ENCODE data around the gene MYO1G. TPM values are rescaled to one million over a fixed set of nuclear protein-coding genes. Genes with fewer than 3 reads are reported as not detected.
A peak's percentile ranks its signal among the peaks of the same experiment; 100 is the strongest.

MYO1G gene
- total and polyA plus RNA-seq, 2 donors from 2014 or later, result 0.60 to 14.3 TPM

DNA sequence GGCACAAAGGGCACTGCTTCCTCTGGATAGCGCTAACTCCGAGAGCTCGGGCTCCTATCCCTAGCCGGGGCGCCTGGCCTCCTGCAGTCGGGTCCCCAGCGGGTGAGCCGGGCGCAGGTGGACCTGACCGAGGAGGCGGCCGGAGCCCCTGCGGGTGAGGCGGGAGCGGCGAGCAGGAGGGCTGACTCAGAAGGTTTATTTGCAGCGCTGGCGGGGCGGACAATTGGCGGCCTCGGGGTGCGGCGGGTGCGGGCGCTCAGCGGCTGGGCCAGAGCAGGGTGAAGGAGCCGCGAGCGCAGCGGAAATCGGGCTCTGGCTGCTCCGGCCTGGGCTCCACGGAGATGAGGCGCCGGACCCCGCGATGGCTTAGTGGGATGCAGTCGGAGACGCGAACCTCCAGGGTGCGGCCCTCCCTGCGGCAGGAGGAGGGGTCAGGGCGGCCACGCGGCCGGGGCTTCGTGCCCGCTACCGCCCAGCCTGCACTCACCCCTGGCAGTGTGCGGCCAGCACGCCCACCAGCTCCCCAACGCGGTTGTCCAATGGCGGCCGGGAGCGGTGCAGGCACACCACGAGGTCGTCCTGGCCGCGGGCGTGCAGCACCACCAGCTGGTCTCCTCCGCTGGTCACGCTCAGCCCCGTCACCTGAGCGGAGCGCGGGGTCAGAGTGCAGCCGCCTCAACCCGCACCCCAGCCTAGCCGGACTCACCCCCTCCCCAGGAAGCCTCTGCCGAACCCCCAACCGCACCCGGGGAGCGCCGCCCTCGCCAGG lies 16.1 kb downstream of the MYO1G start:
- H3K27ac ChIP-seq (ENCODE audit: low read depth in 2 of 2, low read length in 2 of 2), result no peak overlapping the region
- H3K4me3 ChIP-seq (ENCODE audit: low read length in 3 of 3), result peak overlapping the region in 1 of 3 donors; percentile 25
- DNase-seq, result peak in 4 of 5 donors; percentile 64 to 80 (median 75)
- no peaks in the 10 kb centered on the region for H3K36me3 ChIP-seq (ENCODE audit: control insufficient read depth in 2 of 3, insufficient read depth in 3 of 3, low read length in 3 of 3)
- no peaks in the 10 kb centered on the region for H3K9me3 ChIP-seq (ENCODE audit: control insufficient read depth in 2 of 3, insufficient read depth in 1 of 3, low read length in 3 of 3)
- H3K4me1 ChIP-seq (ENCODE audit: control insufficient read depth in 2 of 3, insufficient read depth in 2 of 3, low read depth in 1 of 3, low read length in 3 of 3), result peaks cover 0 to 4% (median 0%) of the 10 kb centered on the region in 3 donors
- no peaks in the 10 kb centered on the region for H3K27me3 ChIP-seq (ENCODE audit: control insufficient read depth, insufficient read depth, low read length)
- TF ChIP-seq, protein P1, sequence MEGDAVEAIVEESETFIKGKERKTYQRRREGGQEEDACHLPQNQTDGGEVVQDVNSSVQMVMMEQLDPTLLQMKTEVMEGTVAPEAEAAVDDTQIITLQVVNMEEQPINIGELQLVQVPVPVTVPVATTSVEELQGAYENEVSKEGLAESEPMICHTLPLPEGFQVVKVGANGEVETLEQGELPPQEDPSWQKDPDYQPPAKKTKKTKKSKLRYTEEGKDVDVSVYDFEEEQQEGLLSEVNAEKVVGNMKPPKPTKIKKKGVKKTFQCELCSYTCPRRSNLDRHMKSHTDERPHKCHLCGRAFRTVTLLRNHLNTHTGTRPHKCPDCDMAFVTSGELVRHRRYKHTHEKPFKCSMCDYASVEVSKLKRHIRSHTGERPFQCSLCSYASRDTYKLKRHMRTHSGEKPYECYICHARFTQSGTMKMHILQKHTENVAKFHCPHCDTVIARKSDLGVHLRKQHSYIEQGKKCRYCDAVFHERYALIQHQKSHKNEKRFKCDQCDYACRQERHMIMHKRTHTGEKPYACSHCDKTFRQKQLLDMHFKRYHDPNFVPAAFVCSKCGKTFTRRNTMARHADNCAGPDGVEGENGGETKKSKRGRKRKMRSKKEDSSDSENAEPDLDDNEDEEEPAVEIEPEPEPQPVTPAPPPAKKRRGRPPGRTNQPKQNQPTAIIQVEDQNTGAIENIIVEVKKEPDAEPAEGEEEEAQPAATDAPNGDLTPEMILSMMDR (IDR thresholded peaks at IDR 0.05; ENCODE audit: borderline replicate concordance, extremely low read depth, insufficient read depth), result peak; percentile 15
- intact Hi-C loops (cut with DNase I), result no loop called here
- no peak overlapping the region for H3K9ac ChIP-seq (ENCODE audit: low read length in 3 of 3)
- no peak for FAIRE-seq

DNA sequence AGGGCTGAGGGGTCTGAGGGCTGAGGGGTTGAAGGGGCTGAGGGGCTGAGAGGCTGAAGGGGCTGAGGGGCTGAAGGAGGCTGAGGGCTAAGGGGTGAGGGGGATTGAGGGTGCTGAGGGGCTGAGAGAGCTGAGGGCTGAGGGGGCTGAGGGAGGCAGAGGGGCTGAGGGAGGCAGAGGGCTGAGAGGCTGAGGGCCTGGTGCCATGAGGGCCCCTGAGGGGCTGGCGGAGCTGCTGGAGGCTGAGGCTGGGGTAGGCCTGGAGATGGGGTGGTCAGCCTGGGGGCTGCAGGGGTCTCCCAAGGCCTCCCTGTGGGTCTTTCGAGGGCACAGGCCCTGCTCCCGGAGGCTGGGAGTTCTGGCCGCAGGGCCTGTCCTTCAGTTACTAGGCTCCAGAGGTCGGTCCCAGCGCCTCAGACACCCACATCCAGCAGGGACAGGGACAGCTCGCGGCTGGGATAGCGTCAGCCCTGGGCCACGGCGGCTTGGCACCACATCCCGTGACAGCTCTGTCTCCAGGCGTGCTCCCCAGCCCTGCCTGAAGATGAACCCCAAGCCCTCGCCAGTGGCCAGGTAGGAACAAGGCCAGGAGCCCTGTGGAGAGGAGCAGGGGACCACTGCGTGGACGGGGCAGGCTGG lies 16.9 kb downstream of the MYO1G start:
- no peaks in the 10 kb centered on the region for H3K36me3 ChIP-seq (ENCODE audit: control insufficient read depth in 2 of 3, insufficient read depth in 3 of 3, low read length in 3 of 3)
- intact Hi-C loops (cut with DNase I), result no loop called here
- FAIRE-seq, result no peak
- no peak overlapping the region for H3K27ac ChIP-seq (ENCODE audit: low read depth in 2 of 2, low read length in 2 of 2)
- DNase-seq, result no peak
- TF ChIP-seq, protein P1 (IDR thresholded peaks at IDR 0.05; ENCODE audit: borderline replicate concordance, extremely low read depth, insufficient read depth), result no peak
- H3K9ac ChIP-seq (ENCODE audit: low read length in 3 of 3), result no peak overlapping the region
- H3K27me3 ChIP-seq (ENCODE audit: control insufficient read depth, insufficient read depth, low read length), result no peaks in the 10 kb centered on the region
- peak overlapping the region in 1 of 3 donors; percentile 25 for H3K4me3 ChIP-seq (ENCODE audit: low read length in 3 of 3)
- H3K9me3 ChIP-seq (ENCODE audit: control insufficient read depth in 2 of 3, insufficient read depth in 1 of 3, low read length in 3 of 3), result no peaks in the 10 kb centered on the region
- H3K4me1 ChIP-seq (ENCODE audit: control insufficient read depth in 2 of 3, insufficient read depth in 2 of 3, low read depth in 1 of 3, low read length in 3 of 3), result peaks cover 0 to 4% (median 0%) of the 10 kb centered on the region in 3 donors

DNA sequence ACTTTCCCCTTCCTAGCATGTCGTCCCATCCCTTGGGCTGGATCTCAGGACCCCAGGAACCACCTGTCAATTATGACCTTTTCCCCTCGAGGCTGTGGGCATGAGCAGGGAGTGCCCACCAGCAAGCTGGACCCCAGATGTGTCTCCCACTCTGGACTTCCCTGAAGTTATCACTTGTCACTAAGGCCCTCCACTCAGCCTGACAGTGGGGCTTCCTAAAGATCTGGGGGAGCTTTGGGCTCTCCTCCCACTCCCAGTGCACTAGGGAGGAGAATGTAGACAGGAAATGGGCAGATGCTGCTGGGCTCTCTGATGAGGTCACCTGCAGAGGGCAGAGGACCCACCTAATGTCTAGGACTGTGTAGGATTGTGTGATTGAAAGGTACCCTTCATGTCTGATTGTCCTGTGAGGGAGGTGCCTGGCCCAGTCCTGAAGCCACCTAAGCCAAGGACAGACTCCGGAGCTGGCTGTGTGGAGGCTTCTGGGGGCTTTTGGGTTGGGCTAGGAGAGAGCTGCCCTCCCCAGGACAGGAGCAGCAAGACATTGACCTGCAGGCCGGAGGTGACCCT lies 18.7 kb downstream of the MYO1G start:
- Histone ChIP-seq H3K27ac (ENCODE audit: low read depth in 2 of 2, low read length in 2 of 2) (no peak overlapping the region), H3K4me1 (ENCODE audit: control insufficient read depth in 2 of 3, insufficient read depth in 2 of 3, low read depth in 1 of 3, low read length in 3 of 3) (peaks cover 0 to 4% (median 0%) of the 10 kb centered on the region in 3 donors), H3K4me3 (ENCODE audit: low read length in 3 of 3) (no peak overlapping the region), H3K9me3 (ENCODE audit: control insufficient read depth in 2 of 3, insufficient read depth in 1 of 3, low read length in 3 of 3) (no peaks in the 10 kb centered on the region), H3K9ac (ENCODE audit: low read length in 3 of 3) (no peak overlapping the region), H3K27me3 (ENCODE audit: control insufficient read depth, insufficient read depth, low read length) (no peaks in the 10 kb centered on the region), H3K36me3 (ENCODE audit: control insufficient read depth in 2 of 3, insufficient read depth in 3 of 3, low read length in 3 of 3) (no peaks in the 10 kb centered on the region)
- FAIRE-seq, result no peak
- intact Hi-C loops (cut with DNase I), result no loop called here
- DNase-seq, result no peak
- TF ChIP-seq, protein P1 (IDR thresholded peaks at IDR 0.05; ENCODE audit: borderline replicate concordance, extremely low read depth, insufficient read depth), result no peak
